ENCODE measurements around the gene AKR1B15. TPM values are rescaled to one million over a fixed set of nuclear protein-coding genes. Genes with fewer than 3 reads are reported as not detected.

AKR1B15 gene
- total RNA-seq, 1 experiment from 2014 or later, result 0.73 TPM

DNA sequence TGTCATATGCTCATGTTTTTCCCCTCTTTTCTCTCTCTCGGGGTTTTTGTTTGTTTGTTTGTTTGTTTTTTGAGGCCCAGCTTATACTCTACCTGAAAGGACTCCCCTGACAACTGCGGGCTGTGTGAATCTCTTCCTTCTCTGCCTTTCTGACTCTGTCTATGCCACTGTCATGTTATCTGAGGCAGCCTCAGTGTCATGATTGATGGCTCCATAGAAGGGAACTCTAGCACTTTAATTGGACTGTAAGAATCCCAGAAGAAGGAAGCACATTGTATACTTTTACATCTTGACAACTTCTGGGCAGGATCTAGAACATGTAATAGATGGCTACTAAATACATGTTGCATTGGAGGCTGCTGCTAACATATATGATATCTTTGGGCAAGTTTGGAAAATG, 25.4 kb downstream of the AKR1B15 start:
- H3K27me3 Mint-ChIP-seq (ENCODE audit: unreplicated experiment), result no peaks in the 10 kb centered on the region
- H3K36me3 Mint-ChIP-seq (ENCODE audit: insufficient read depth, unreplicated experiment), result no peaks in the 10 kb centered on the region
- CTCF ChIA-PET, result no interaction called here
- DNase-seq, result no peak
- TF ChIP-seq, protein P1, sequence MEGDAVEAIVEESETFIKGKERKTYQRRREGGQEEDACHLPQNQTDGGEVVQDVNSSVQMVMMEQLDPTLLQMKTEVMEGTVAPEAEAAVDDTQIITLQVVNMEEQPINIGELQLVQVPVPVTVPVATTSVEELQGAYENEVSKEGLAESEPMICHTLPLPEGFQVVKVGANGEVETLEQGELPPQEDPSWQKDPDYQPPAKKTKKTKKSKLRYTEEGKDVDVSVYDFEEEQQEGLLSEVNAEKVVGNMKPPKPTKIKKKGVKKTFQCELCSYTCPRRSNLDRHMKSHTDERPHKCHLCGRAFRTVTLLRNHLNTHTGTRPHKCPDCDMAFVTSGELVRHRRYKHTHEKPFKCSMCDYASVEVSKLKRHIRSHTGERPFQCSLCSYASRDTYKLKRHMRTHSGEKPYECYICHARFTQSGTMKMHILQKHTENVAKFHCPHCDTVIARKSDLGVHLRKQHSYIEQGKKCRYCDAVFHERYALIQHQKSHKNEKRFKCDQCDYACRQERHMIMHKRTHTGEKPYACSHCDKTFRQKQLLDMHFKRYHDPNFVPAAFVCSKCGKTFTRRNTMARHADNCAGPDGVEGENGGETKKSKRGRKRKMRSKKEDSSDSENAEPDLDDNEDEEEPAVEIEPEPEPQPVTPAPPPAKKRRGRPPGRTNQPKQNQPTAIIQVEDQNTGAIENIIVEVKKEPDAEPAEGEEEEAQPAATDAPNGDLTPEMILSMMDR (IDR thresholded peaks at IDR 0.05; ENCODE audit: unreplicated experiment), result no peak
- no peak overlapping the region for H3K27ac Mint-ChIP-seq (ENCODE audit: unreplicated experiment)
- intact Hi-C loops (cut with micrococcal nuclease; ENCODE audit: unreplicated experiment), result no loop called here
- no TSS peak for BruUV-seq (replicated peaks)
- H3K9me3 Mint-ChIP-seq (ENCODE audit: low read depth, unreplicated experiment), result no peaks in the 10 kb centered on the region
- H3K4me1 Mint-ChIP-seq (ENCODE audit: low read depth, unreplicated experiment), result peaks cover 16% of the 10 kb centered on the region
- H3K4me3 Mint-ChIP-seq (ENCODE audit: low read depth, unreplicated experiment), result no peak overlapping the region

DNA sequence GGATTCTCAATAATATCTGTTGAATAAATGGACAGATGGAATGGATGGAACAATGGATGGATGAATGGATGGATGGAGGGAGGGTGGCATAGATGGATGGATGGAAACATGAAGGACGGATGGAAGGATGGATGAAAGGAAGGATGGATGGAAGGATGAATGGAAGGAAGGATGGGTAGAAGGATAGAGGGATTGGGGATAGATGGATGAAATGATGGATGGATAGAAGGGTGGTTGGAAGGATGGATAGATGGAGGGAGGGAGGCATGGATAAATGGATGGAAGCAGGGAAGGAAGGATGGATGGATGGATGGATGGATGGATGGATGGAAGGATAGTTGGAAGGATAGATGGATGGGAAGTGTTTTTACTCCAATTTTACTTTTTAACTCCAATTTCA, 35.4 kb downstream of the AKR1B15 start:
- Mint-ChIP-seq H3K4me1 (ENCODE audit: low read depth, unreplicated experiment) (peaks cover 14% of the 10 kb centered on the region), H3K27me3 (ENCODE audit: unreplicated experiment) (peaks cover 14% of the 10 kb centered on the region), H3K27ac (ENCODE audit: unreplicated experiment) (no peak overlapping the region), H3K4me3 (ENCODE audit: low read depth, unreplicated experiment) (no peak overlapping the region), H3K9me3 (ENCODE audit: low read depth, unreplicated experiment) (no peaks in the 10 kb centered on the region), H3K36me3 (ENCODE audit: insufficient read depth, unreplicated experiment) (peaks cover 2% of the 10 kb centered on the region)
- TF ChIP-seq, protein P1 (IDR thresholded peaks at IDR 0.05; ENCODE audit: unreplicated experiment), result no peak
- CTCF ChIA-PET, result no interaction called here
- BruUV-seq (replicated peaks), result no TSS peak
- intact Hi-C loops (cut with micrococcal nuclease; ENCODE audit: unreplicated experiment), result no loop called here
- no peak for DNase-seq

DNA sequence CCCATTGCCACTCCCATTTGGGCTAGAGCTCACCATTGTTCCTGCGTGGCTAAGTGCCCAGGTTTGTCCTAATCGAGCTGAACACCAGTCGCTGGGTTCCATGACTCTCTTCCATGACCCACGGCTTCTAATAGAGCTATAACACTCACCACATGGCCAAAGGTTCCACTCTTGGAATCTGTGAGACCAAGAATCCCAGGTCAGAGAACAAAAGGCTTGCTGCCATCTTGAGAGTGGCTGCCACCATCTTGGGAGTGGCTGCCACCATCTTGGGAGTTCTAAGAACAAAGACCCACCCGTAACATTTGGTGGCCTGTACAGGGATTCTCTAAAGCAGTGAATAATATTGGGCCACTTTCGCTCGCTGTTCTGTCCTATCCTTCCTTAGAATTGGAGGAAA, 37.0 kb downstream of the AKR1B15 start:
- H3K9me3 Mint-ChIP-seq (ENCODE audit: low read depth, unreplicated experiment), result no peaks in the 10 kb centered on the region
- no TSS peak for BruUV-seq (replicated peaks)
- TF ChIP-seq, protein P1 (IDR thresholded peaks at IDR 0.05; ENCODE audit: unreplicated experiment), result no peak
- H3K4me1 Mint-ChIP-seq (ENCODE audit: low read depth, unreplicated experiment), result peaks cover 17% of the 10 kb centered on the region
- CTCF ChIA-PET, result no interaction called here
- peaks cover 10% of the 10 kb centered on the region for H3K36me3 Mint-ChIP-seq (ENCODE audit: insufficient read depth, unreplicated experiment)
- intact Hi-C loops (cut with micrococcal nuclease; ENCODE audit: unreplicated experiment), result no loop called here
- no peak for DNase-seq
- no peak overlapping the region for H3K4me3 Mint-ChIP-seq (ENCODE audit: low read depth, unreplicated experiment)
- H3K27me3 Mint-ChIP-seq (ENCODE audit: unreplicated experiment), result peaks cover 14% of the 10 kb centered on the region
- H3K27ac Mint-ChIP-seq (ENCODE audit: unreplicated experiment), result no peak overlapping the region

DNA sequence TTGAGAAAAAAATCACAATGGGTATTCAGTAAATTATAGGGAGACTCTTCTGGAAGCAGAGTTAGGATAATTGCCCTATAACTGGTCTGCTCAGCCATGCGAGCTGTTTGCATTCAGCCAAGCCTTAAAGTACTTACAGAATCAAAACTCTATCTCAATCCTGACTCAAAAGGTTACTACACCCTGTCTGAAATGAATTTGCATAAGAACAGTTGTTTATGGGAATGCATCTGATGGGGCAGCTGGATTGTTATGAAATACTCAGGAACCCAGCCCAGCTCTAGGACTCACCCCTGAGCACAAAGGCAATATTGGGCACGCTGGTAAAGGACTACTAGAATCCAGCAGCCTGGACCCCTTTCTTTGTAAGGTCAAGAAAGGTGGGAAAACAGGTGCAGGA, 38.8 kb downstream of the AKR1B15 start:
- peaks cover 17% of the 10 kb centered on the region for H3K4me1 Mint-ChIP-seq (ENCODE audit: low read depth, unreplicated experiment)
- no peak overlapping the region for H3K4me3 Mint-ChIP-seq (ENCODE audit: low read depth, unreplicated experiment)
- CTCF ChIA-PET, result no interaction called here
- peaks cover 10% of the 10 kb centered on the region for H3K36me3 Mint-ChIP-seq (ENCODE audit: insufficient read depth, unreplicated experiment)
- TF ChIP-seq, protein P1 (IDR thresholded peaks at IDR 0.05; ENCODE audit: unreplicated experiment), result no peak
- H3K9me3 Mint-ChIP-seq (ENCODE audit: low read depth, unreplicated experiment), result no peaks in the 10 kb centered on the region
- no peak overlapping the region for H3K27ac Mint-ChIP-seq (ENCODE audit: unreplicated experiment)
- intact Hi-C loops (cut with micrococcal nuclease; ENCODE audit: unreplicated experiment), result no loop called here
- H3K27me3 Mint-ChIP-seq (ENCODE audit: unreplicated experiment), result peaks cover 14% of the 10 kb centered on the region
- no TSS peak for BruUV-seq (replicated peaks)
- no peak for DNase-seq

Data from Calu3 (cell line).